A673 (cell line): ENCODE measurements around the gene ATG2B. TPM values are rescaled to one million over a fixed set of nuclear protein-coding genes. Genes with fewer than 3 reads are reported as not detected.
A peak's percentile ranks its signal among the peaks of the same experiment; 100 is the strongest.

ENCODE experiments used
- BruUV-seq: library from RNA; stranded (reverse); fragments of 400-500 nt; replicated peaks from 2 replicates; lab custom pipeline; 2021; lab: Mats Ljungman, UMichigan
- CTCF ChIA-PET: fragments of 300-600 bp; sonication (Branson Sonifier 250); formaldehyde crosslinking; loops from one replicate; lab custom pipeline; 2022; ENCODE audit warnings: antibody characterized with exemption; lab: Charles Lee
- POLR2A ChIA-PET: fragments of 300-600 bp; sonication (Branson Sonifier 250); formaldehyde crosslinking; loops from one replicate; lab custom pipeline; 2022; ENCODE audit warnings: antibody characterized with exemption; ENCODE audit not compliant: low non-redundant PET; lab: Charles Lee
- DNase-seq: peaks from one replicate; pipeline ENCODE4 v3.0.0-alpha.2; 2015; ENCODE audit warnings: low spot score
- H3K27ac ChIP-seq: fragments of 200-600 bp; sonication (generic); 2 replicates; pipeline ENCODE4 v1.5.1; 2016; ENCODE audit warnings: mixed run types, low read depth, mild to moderate bottlenecking, mixed read lengths, antibody characterized with exemption, low read length; ENCODE audit not compliant: poor library complexity, severe bottlenecking
- H3K27me3 ChIP-seq: fragments of 200-600 bp; sonication (generic); replicated peaks from 2 replicates; pipeline ENCODE4 v1.6.1; 2017; ENCODE audit warnings: mixed run types, low read depth, mild to moderate bottlenecking, mixed read lengths, antibody characterized with exemption, low read length; ENCODE audit not compliant: insufficient read depth, poor library complexity
- H3K36me3 ChIP-seq: fragments of 200-600 bp; sonication (generic); 2 replicates; pipeline ENCODE4 v1.6.1; 2016; ENCODE audit warnings: mixed run types, mild to moderate bottlenecking, mixed read lengths, antibody characterized with exemption, low read length; ENCODE audit not compliant: insufficient read depth, poor library complexity, severe bottlenecking
- H3K4me1 ChIP-seq: fragments of 200-600 bp; sonication (generic); 2 replicates; pipeline ENCODE4 v1.6.1; 2017; ENCODE audit warnings: mixed run types, mild to moderate bottlenecking, mixed read lengths, antibody characterized with exemption, low read length; ENCODE audit not compliant: insufficient read depth, poor library complexity, severe bottlenecking
- H3K4me3 ChIP-seq: fragments of 200-600 bp; sonication (generic); 2 replicates; pipeline ENCODE4 v1.5.1; 2016; ENCODE audit warnings: low read depth, mixed run types, mild to moderate bottlenecking, mixed read lengths, low read length; ENCODE audit not compliant: poor library complexity, severe bottlenecking
- H3K9me3 ChIP-seq: fragments of 200-600 bp; sonication (generic); 2 replicates; pipeline ENCODE4 v1.6.1; 2016; ENCODE audit warnings: mixed run types, low read depth, mild to moderate bottlenecking, mixed read lengths, antibody characterized with exemption, low read length; ENCODE audit not compliant: poor library complexity, severe bottlenecking
- CTCF ChIP-seq: fragments of 300-800, 200-600 bp; sonication (generic); conservative IDR thresholded peaks from 2 replicates; pipeline ENCODE4 v1.5.1; 2017; ENCODE audit warnings: low read depth, mild to moderate bottlenecking, antibody characterized with exemption, low read length, moderate library complexity, mixed read lengths
- EZH2 ChIP-seq: fragments of 200-600 bp; sonication (generic); IDR thresholded peaks from 2 replicates; pipeline ENCODE4 v1.6.1; 2017; ENCODE audit warnings: borderline replicate concordance, low read depth, mild to moderate bottlenecking, mixed read lengths, antibody characterized with exemption, low read length; ENCODE audit not compliant: poor library complexity, severe bottlenecking
- intact Hi-C: fragments of 100-400 bp; cut with micrococcal nuclease; formaldehyde crosslinking; loops from one replicate; pipeline ENCODE4 v1.10.0; 2022; ENCODE audit not compliant: unreplicated experiment
- total RNA-seq: library from RNA; stranded (reverse); gene quantifications from 2 replicates; pipeline ENCODE4 v1.2.3, GENCODE V29; 2021

ATG2B gene
- total RNA-seq, 1 experiment from 2014 or later, result 22.7 TPM

- Histone ChIP-seq H3K27ac (no peak overlapping the region), H3K36me3 (no peaks in the 10 kb centered on the region), H3K4me3 (peak overlapping the region; percentile 70), H3K9me3 (no peaks in the 10 kb centered on the region), H3K4me1 (no peaks in the 10 kb centered on the region), H3K27me3 (no peaks in the 10 kb centered on the region)
- DNase-seq, result no peak
- intact Hi-C loops, result no loop called here
- no TSS peak for BruUV-seq
- TF ChIP-seq EZH2 (no peak), CTCF (no peak)
- CTCF ChIA-PET, result interaction anchor here (0.7 kb wide), 1 partner anchor 966 kb away, joined by 3 read pairs; no protein-coding TSS in a partner anchor
- POLR2A ChIA-PET, result no interaction called here
Observed at GRCh38 chr14:96393071-96393691, 30.0 kb upstream of the ATG2B start.

DNA sequence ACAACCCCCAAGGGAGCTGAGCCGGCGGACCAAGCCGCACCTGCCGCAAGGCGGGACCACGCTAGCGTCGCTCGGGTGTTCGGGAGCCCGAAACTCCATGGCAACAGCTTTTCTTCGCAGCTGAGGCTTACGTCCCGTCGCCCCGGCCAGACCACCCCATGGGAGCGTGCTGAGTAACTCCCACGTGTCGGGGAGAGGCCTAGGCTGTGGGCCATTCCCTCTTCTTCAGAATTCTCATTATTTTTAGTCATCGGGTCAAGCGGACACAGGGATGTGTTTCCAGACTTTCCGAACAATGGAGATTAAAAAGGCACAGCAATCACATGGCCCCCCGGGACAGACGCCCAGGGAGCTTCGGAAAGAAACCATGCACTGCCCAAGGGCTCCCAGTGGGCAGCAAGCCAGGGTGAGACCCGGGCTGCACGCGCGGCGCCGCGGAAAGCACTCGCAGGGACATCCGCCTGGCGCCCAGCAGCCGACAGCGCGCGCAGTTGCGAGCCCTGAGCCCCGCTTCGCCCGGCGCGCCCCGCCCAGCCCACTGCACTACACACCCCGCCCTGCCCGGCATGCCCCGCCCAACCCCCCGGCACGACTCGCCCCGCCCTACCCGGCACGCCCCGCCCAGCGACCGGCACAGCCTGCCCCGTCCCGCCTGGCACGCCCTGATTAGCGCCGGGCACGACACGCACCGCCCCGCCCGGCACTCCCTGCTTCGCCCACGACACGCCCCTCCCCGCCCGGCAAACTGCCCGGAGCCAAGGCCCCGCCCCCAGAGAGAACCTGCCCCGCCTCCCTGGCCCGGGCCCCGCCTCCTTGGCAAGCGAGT, 28.4 kb upstream of the ATG2B start:
- ChIA-PET CTCF (no interaction called here), POLR2A (no interaction called here)
- intact Hi-C loops, result no loop called here
- DNase-seq, result peak; percentile 97
- BruUV-seq, result TSS peak; percentile 69
- TF ChIP-seq CTCF (no peak), EZH2 (no peak)
- Histone ChIP-seq H3K27ac (peak overlapping the region; percentile 62), H3K36me3 (peaks cover 4% of the 10 kb centered on the region), H3K4me3 (peak overlapping the region; percentile 70), H3K9me3 (no peaks in the 10 kb centered on the region), H3K4me1 (no peaks in the 10 kb centered on the region), H3K27me3 (no peaks in the 10 kb centered on the region)

GRCh38 chr14:96390965-96391292, 27.8 kb upstream of the ATG2B start:
- intact Hi-C loops, result no loop called here
- Histone ChIP-seq H3K4me3 (peak overlapping the region; percentile 70), H3K36me3 (peaks cover 9% of the 10 kb centered on the region), H3K4me1 (no peaks in the 10 kb centered on the region), H3K9me3 (no peaks in the 10 kb centered on the region), H3K27ac (peak overlapping the region; percentile 62), H3K27me3 (no peaks in the 10 kb centered on the region)
- no peak for DNase-seq
- no TSS peak for BruUV-seq
- ChIA-PET POLR2A (no interaction called here), CTCF (no interaction called here)
- TF ChIP-seq EZH2, result no peak
- TF ChIP-seq CTCF, result no peak
